ENCODE data around the gene SMOC1. TPM values are rescaled to one million over a fixed set of nuclear protein-coding genes. Genes with fewer than 3 reads are reported as not detected.

The SMOC1 gene
- total RNA-seq, 2 donors from 2014 or later = 14.1 to 18.6 TPM

DNA sequence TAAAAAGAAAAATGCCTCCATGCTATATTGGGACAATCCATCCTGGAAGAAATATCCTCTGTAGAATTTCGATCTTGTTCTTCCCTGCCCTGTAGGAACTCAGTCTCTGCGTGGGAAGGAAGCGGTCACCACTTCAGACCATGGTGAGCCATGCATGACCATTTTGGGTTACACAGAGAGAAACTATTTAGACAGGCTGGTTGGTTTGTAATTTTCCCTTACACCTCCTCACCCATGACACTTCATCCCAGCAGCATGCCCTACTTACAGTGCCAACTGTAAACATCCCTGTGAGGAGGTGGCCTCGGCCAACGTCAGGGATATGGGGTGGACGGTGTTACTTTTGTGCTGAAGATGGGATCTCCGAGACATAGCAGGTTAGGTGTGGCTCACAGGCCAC lies 121.4 kb downstream of the SMOC1 start:
- Histone ChIP-seq H3K27ac (no peak overlapping the region), H3K36me3 (no peaks in the 10 kb centered on the region), H3K27me3 (no peaks in the 10 kb centered on the region), H3K9me3 (no peaks in the 10 kb centered on the region), H3K4me1 (no peaks in the 10 kb centered on the region), H3K4me3 (no peak overlapping the region)
- no peak for DNase-seq (ENCODE audit: low spot score)
- TF ChIP-seq, protein P1, sequence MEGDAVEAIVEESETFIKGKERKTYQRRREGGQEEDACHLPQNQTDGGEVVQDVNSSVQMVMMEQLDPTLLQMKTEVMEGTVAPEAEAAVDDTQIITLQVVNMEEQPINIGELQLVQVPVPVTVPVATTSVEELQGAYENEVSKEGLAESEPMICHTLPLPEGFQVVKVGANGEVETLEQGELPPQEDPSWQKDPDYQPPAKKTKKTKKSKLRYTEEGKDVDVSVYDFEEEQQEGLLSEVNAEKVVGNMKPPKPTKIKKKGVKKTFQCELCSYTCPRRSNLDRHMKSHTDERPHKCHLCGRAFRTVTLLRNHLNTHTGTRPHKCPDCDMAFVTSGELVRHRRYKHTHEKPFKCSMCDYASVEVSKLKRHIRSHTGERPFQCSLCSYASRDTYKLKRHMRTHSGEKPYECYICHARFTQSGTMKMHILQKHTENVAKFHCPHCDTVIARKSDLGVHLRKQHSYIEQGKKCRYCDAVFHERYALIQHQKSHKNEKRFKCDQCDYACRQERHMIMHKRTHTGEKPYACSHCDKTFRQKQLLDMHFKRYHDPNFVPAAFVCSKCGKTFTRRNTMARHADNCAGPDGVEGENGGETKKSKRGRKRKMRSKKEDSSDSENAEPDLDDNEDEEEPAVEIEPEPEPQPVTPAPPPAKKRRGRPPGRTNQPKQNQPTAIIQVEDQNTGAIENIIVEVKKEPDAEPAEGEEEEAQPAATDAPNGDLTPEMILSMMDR (IDR thresholded peaks at IDR 0.05) = no peak

DNA sequence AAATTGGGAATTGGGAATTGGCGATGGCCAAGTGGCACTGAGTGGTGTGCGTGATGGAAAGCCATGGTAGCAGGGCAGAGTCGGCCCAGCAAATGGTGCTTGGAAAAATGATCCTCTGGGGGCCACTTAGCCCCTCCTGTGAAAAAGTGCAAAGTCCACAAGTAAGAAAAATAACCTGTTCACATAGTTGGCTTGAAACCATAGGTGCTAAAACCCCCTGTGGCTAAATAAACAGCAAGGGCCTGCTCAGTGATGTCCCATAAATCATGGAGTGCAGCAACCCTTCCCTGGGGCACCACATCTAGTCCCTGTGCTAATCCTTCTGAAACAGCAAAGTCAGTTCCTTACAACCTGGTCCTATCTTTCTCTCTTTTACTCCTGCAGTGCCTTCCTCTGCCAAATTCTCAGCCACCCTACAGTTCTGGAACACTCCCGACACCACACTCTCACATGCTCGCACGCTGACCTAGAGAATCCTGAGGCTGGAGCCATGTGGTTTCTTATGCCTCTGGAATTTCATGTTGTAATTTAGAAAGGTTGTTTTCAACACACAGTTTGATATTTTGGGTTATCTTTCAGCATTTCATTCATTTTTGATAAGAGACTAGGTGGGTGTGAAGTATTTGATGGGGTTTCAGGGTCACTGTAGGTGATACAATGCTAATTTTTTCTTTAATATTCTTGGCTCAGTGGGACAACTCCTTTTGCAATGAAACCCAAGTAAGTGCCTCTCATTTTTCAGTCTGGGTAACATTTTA lies 123.6 kb downstream of the SMOC1 start:
- no peaks in the 10 kb centered on the region for H3K9me3 ChIP-seq
- no peaks in the 10 kb centered on the region for H3K36me3 ChIP-seq
- no peaks in the 10 kb centered on the region for H3K4me1 ChIP-seq
- no peak for DNase-seq (ENCODE audit: low spot score)
- TF ChIP-seq, protein P1 (IDR thresholded peaks at IDR 0.05) = no peak
- no peaks in the 10 kb centered on the region for H3K27me3 ChIP-seq
- H3K4me3 ChIP-seq = no peak overlapping the region
- H3K27ac ChIP-seq = no peak overlapping the region

DNA sequence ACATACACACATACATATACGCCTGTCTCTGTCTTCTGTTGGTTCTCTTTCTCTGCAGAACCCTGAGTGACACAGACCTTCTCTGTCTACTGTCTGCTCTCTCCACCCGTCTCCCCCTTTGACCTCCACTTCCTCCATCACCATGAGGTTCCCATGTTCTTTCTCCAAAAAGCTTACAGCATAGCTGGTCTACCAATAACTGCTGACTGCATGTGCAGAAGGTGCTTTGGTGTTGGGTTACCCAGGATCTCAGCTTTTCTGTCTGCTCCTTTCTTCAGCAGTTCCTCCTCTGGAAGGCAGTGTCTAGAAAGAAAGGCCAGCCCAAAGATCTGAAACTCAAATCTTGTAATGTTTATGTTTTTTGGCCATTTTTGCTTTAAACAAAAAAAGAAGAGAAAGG lies 125.6 kb downstream of the SMOC1 start:
- H3K27ac ChIP-seq = no peak overlapping the region
- H3K36me3 ChIP-seq = no peaks in the 10 kb centered on the region
- no peak for DNase-seq (ENCODE audit: low spot score)
- H3K9me3 ChIP-seq = no peaks in the 10 kb centered on the region
- H3K27me3 ChIP-seq = no peaks in the 10 kb centered on the region
- TF ChIP-seq, protein P1 (IDR thresholded peaks at IDR 0.05) = no peak
- no peaks in the 10 kb centered on the region for H3K4me1 ChIP-seq
- no peak overlapping the region for H3K4me3 ChIP-seq

DNA sequence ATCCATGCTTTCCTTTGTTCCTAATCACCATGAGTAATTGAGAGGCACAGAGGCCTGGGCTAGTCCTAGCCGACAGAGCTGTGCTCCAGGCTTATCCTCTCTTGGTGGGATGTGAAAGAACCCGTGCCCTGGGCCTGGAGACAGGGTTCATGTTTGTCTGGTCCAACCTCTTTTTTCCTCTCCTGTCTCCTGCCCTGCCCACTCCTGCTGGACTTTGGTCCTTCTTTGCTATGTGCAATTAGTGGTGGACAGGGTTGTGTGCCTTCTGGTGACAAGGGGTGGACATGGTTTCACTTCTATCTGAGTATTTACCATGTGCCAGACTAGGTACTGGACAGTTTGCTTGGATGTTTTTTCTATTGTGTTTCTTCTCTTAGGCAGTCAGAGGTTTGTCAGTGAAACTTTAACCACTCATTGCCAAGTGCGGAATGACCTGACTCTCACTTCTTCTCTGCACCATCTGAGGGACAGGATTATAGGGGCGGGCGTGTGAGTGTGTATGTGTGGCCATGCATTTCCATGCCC lies 126.1 kb downstream of the SMOC1 start:
- Histone ChIP-seq H3K36me3 (no peaks in the 10 kb centered on the region), H3K4me3 (no peak overlapping the region), H3K4me1 (no peaks in the 10 kb centered on the region), H3K27ac (no peak overlapping the region), H3K9me3 (no peaks in the 10 kb centered on the region), H3K27me3 (no peaks in the 10 kb centered on the region)
- DNase-seq (ENCODE audit: low spot score) = no peak
- TF ChIP-seq, protein P1 (IDR thresholded peaks at IDR 0.05) = no peak

GRCh38 chr14:70006699-70007098 lies 127.5 kb downstream of the SMOC1 start:
- Histone ChIP-seq H3K36me3 (no peaks in the 10 kb centered on the region), H3K27ac (no peak overlapping the region), H3K27me3 (no peaks in the 10 kb centered on the region), H3K4me1 (no peaks in the 10 kb centered on the region), H3K9me3 (no peaks in the 10 kb centered on the region), H3K4me3 (no peak overlapping the region)
- TF ChIP-seq, protein P1 (IDR thresholded peaks at IDR 0.05) = no peak
- DNase-seq (ENCODE audit: low spot score) = no peak
